ENCODE measurements around the gene PCDHA12. TPM values are rescaled to one million over a fixed set of nuclear protein-coding genes. Genes with fewer than 3 reads are reported as not detected.

Gene PCDHA12
- total RNA-seq, 6 experiments from 2014 or later = 0.18 to 0.51 (median 0.32) TPM; not detected in 2

DNA sequence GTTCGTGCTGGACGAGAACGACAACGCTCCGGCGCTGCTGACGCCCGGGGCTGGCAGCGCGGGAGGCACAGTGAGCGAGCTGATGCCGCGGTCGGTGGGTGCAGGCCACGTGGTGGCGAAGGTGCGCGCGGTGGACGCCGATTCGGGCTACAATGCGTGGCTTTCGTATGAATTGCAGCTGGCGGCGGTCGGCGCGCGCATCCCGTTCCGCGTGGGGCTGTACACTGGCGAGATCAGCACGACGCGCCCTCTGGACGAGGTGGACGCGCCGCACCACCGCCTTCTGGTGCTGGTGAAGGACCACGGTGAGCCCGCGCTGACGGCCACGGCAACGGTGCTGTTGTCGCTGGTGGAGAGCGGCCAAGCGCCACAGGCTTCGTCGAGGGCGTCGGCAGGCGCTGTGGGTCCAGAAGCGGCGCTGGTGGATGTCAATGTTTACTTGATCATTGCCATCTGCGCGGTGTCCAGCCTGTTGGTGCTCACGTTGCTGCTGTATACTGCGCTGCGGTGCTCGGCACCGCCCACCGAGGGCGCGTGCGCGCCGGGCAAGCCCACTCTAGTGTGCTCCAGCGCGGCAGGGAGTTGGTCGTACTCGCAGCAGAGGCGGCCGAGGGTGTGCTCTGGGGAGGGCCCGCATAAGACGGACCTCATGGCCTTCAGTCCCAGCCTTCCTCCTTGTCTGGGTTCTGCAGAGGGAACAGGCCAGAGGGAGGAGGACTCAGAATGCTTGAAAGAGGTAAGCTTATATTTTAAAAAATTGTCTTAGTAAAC, 9.0 kb downstream of the PCDHA12 start:
- Histone ChIP-seq H3K4me1 (no peaks in the 10 kb centered on the region), H3K36me3 (no peaks in the 10 kb centered on the region), H3K9me3 (no peaks in the 10 kb centered on the region), H3K27ac (no peak overlapping the region), H3K4me3 (no peak overlapping the region), H3K27me3 (no peaks in the 10 kb centered on the region)
- intact Hi-C loops (cut with DNase I) = loop anchor here in 1 of 2 donors (10.0 kb wide), 1 partner anchor 161 kb away; no protein-coding TSS in a partner anchor
- DNase-seq (peak in 1 of 3 donors; percentile 50), ATAC-seq (peak in 1 of 4 donors; percentile 18)
- WGBS (ENCODE audit: insufficient coverage, low coverage, low lambda C conversion rate, missing lambda C conversion rate) = 44% methylated on average over 22 of the region's 79 CpGs
- TF ChIP-seq, protein P1, sequence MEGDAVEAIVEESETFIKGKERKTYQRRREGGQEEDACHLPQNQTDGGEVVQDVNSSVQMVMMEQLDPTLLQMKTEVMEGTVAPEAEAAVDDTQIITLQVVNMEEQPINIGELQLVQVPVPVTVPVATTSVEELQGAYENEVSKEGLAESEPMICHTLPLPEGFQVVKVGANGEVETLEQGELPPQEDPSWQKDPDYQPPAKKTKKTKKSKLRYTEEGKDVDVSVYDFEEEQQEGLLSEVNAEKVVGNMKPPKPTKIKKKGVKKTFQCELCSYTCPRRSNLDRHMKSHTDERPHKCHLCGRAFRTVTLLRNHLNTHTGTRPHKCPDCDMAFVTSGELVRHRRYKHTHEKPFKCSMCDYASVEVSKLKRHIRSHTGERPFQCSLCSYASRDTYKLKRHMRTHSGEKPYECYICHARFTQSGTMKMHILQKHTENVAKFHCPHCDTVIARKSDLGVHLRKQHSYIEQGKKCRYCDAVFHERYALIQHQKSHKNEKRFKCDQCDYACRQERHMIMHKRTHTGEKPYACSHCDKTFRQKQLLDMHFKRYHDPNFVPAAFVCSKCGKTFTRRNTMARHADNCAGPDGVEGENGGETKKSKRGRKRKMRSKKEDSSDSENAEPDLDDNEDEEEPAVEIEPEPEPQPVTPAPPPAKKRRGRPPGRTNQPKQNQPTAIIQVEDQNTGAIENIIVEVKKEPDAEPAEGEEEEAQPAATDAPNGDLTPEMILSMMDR (IDR thresholded peaks at IDR 0.05) = no peak
- TF ChIP-seq POLR2A (IDR thresholded peaks at IDR 0.05) = no peak

DNA sequence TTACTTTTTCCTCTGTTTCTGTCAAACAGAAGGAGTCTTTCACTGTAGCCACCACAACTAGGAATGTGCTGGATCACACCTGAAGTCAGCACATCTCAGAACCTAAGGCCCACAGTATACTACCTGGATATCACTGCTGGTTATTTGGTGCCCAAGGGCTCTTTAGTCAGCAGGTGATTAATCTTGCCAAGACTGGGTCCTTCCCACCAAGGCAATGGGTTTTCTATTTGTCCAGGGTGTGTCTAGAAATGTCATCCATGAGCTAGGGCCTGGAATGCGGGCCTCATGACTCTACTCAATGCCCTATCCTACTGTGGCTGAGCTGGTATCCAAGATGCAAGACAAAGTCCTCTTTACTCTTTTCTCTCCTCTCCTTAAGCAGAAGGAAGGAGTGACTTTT, 41.2 kb downstream of the PCDHA12 start:
- no peak overlapping the region for H3K27ac ChIP-seq
- DNase-seq (no peak), ATAC-seq (no peak)
- intact Hi-C loops (cut with DNase I) = no loop called here
- H3K4me1 ChIP-seq = no peaks in the 10 kb centered on the region
- WGBS (ENCODE audit: insufficient coverage, low coverage, low lambda C conversion rate, missing lambda C conversion rate) = 44% methylated on average over 1 of the region's 1 CpG
- no peaks in the 10 kb centered on the region for H3K27me3 ChIP-seq
- H3K4me3 ChIP-seq = no peak overlapping the region
- no peaks in the 10 kb centered on the region for H3K36me3 ChIP-seq
- TF ChIP-seq, protein P1 (IDR thresholded peaks at IDR 0.05) = no peak
- TF ChIP-seq POLR2A (IDR thresholded peaks at IDR 0.05) = no peak
- H3K9me3 ChIP-seq = no peaks in the 10 kb centered on the region

DNA sequence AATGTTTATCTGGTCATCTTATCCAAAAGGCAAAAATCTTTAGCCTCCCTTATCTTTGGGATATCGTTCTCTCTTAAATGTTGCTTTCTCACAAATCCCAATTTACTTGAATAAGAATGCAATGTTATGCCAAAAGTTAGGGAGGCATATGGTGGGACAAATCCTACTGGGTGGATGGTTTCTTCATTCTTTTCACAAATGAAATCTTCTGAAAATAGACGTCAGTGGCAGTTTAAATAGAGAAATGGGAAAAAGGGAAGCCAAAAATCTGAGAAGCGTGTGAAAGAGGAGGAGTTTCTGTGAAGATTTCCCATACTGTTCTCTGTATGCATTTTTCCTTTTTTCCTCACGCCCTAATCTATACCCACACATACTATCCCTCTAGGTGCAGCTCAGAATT, 48.5 kb downstream of the PCDHA12 start:
- DNase-seq (no peak), ATAC-seq (no peak)
- intact Hi-C loops (cut with DNase I) = no loop called here
- Histone ChIP-seq H3K4me1 (peaks cover 0 to 4% (median 0%) of the 10 kb centered on the region in 4 donors), H3K27me3 (no peaks in the 10 kb centered on the region), H3K9me3 (no peaks in the 10 kb centered on the region), H3K4me3 (no peak overlapping the region), H3K36me3 (no peaks in the 10 kb centered on the region), H3K27ac (no peak overlapping the region)
- 49% methylated on average over 4 of the region's 4 CpGs for WGBS (ENCODE audit: insufficient coverage, low coverage, low lambda C conversion rate, missing lambda C conversion rate)
- no peak for TF ChIP-seq POLR2A (IDR thresholded peaks at IDR 0.05)
- TF ChIP-seq, protein P1 (IDR thresholded peaks at IDR 0.05) = no peak

DNA sequence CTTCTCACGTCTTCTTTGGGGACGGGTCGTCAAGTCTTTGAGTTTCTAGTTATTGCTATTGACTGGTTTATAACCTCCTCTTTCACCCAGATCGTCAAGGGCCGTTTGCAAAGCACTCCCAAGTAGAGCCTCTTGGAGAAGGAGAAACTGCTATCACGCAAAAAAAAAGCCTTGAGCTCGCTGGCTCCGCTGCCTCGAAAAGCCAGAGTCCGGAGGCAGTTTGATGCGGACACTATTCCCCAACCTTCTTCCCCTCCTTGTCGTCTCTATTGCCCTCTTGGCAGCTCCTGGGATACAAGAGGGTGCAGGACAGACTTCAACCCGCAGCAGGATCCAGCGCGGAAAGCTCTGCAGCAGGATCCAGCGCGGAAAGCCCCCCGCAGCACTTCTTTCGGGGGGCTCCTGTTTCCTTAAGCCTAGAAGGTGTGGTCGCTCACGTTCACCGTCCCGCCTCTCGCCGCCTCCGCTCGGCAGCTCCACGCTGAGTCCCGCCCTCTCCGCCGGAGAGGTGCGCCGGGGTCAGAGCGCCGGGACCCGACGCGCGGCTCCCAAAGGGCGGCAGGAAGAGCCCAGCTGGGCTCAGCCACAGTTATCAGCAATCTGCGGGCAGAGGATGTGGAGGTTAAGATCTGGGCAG, 50.8 kb downstream of the PCDHA12 start, which contains the start of gene PCDHAC1:
PCDHAC1 (plus strand) TSS at position 494 of the 637 bp plus-strand sequence. CDS start 594 bp downstream, outside the sequence.
- intact Hi-C loops (cut with DNase I) = no loop called here
- 6% methylated on average over 17 of the region's 41 CpGs for WGBS (ENCODE audit: insufficient coverage, low coverage, low lambda C conversion rate, missing lambda C conversion rate)
- Histone ChIP-seq H3K9me3 (no peaks in the 10 kb centered on the region), H3K27ac (peak within 1 kb of the TSS in 1 of 3 donors; percentile 28), H3K4me1 (peaks cover 0 to 4% (median 0%) of the 10 kb centered on the region in 4 donors), H3K27me3 (no peaks in the 10 kb centered on the region), H3K36me3 (no peaks in the 10 kb centered on the region), H3K4me3 (peak within 1 kb of the TSS; percentile 41 to 49 (median 41))
- ATAC-seq (peak; percentile 64 to 78 (median 70)), DNase-seq (peak in 1 of 3 donors; percentile 34)
- no peak for TF ChIP-seq POLR2A (IDR thresholded peaks at IDR 0.05)
- TF ChIP-seq, protein P1 (IDR thresholded peaks at IDR 0.05) = no peak
